ENCODE data around the gene OSBP2.
"Not testable (repeated sequence)": the region's sequence is repeated elsewhere in the genome, so short reads cannot be mapped to it uniquely, and the experiment has no call there.

OSBP2 gene, protein sequence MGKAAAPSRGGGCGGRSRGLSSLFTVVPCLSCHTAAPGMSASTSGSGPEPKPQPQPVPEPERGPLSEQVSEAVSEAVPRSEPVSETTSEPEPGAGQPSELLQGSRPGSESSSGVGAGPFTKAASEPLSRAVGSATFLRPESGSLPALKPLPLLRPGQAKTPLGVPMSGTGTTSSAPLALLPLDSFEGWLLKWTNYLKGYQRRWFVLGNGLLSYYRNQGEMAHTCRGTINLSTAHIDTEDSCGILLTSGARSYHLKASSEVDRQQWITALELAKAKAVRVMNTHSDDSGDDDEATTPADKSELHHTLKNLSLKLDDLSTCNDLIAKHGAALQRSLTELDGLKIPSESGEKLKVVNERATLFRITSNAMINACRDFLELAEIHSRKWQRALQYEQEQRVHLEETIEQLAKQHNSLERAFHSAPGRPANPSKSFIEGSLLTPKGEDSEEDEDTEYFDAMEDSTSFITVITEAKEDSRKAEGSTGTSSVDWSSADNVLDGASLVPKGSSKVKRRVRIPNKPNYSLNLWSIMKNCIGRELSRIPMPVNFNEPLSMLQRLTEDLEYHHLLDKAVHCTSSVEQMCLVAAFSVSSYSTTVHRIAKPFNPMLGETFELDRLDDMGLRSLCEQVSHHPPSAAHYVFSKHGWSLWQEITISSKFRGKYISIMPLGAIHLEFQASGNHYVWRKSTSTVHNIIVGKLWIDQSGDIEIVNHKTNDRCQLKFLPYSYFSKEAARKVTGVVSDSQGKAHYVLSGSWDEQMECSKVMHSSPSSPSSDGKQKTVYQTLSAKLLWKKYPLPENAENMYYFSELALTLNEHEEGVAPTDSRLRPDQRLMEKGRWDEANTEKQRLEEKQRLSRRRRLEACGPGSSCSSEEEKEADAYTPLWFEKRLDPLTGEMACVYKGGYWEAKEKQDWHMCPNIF

GRCh38 chr22:30694640-30695350 is at the start of gene OSBP2:
Gene OSBP2 (plus strand): TSS chr22:30694874. CDS start chr22:30694910, 36 bp downstream.
- peak in 1 of 2 donors; percentile 42 for DNase-seq

- DNase-seq = no peak
These were observed 48.0 kb upstream of the OSBP2 start for GRCh38 chr22:30646518-30647160.

- no peak for DNase-seq
These were observed 47.1 kb upstream of the OSBP2 start for GRCh38 chr22:30647536-30647935.

DNA sequence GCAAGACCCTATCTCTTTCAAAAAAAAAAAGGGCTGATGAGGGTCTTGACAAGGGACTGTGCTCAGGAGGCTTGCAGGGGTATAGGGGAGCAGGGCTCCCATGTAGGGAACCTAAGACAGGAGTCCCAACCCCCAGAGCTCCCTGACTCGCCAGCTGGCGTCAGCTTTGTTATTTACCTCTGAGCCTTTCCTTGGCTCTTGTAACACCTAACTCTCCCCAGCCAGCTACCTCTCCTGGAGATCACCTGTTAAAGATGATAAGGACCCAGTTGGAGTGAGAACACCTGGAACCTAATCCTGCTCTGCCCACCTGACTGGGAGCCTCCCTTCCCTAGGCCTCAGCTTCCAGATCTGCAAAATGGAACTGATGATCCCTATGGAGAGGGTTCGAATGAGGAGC is 45.8 kb upstream of the OSBP2 start:
- no peak for DNase-seq

DNA sequence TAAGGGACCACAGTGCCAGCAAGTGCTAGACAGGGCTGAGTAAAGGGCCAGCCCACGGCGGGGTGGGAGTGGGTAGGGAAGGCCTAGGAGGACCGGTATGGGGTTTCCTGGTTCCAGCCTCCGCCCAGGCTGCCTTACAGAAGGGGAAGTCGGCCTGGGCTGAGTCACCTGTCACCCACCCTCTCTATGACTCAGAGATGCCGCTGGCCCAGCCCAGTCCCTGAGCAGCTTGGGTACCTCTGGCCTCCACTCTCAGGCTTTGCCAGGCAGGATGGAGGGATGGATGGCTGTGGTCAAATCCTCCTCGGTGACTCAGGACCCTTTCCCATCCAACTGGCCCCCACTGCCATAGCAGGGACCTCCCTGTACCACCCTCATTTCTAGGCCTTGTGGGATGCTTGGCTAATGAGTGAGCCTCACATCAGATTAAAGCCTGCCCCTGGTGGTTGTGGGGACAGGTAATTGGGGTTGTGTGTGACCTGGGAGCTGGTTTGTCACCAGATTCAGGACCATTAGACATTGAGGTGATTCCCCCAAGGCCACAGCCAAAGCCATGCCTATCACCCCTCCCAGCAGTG is 45.2 kb upstream of the OSBP2 start:
- no peak for DNase-seq

- DNase-seq = peak; percentile 55 to 67
These were observed 44.1 kb upstream of the OSBP2 start for GRCh38 chr22:30650508-30651116.

DNA sequence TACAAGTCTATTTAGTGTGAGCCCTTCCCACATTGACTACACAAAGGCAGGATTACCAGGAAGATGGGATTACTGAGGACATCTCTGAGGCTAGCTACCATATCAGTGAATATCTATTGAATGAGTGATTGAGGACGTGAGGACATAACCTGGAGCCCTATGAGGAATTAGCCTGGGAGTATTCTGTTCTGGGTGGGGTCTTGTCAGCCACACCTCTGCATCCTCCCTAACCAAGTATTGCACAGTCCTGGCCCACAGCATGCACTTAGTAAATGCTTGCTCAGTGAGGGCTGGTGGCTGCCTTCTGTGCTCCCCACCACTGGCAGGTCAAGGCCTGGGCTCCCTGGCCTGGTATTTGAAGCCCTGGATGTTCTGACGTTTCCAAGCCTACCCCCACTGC is 41.8 kb upstream of the OSBP2 start:
- no peak for DNase-seq

DNA sequence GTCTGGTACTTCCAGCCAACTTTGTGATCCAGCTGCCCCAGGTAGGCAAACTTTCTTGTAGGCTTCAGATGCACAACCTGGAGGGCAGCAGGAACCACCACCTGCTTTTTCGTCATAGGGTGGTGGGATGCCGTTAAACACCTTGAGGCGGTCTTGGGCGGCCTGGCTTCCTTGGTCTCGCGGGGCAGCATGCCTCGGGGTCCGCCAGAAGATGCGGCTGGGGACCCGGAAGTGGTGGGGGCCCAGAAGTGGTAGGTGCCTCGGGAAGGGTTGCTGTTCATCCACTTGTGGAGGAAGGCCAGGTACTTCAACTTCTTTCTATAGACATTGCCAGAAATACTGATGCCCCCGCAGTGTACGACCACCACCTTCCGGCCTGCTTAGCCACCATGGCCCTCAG is 40.3 kb upstream of the OSBP2 start:
- no peak for DNase-seq

DNA sequence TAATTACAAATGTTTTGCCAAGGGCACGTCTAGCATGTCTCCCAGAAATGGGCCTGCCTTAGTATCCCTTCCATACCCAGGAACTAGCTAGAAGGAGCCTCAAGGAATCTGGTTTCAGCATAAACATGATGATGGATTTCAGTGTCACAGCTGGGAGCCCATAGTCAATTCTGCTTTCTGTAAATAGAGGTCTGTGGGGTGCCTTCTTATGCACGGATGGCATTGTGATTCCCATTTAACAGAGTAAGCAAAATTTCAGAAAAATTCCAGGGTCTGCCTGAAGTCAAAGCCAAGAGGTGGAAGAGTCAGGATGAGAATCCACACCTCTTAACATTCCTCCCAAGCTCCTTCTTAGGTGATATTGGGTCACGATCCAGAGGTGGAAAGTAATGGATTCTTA is 39.1 kb upstream of the OSBP2 start:
- DNase-seq = no peak

- DNase-seq = no peak
These were observed 32.6 kb upstream of the OSBP2 start for GRCh38 chr22:30662040-30662439.

DNA sequence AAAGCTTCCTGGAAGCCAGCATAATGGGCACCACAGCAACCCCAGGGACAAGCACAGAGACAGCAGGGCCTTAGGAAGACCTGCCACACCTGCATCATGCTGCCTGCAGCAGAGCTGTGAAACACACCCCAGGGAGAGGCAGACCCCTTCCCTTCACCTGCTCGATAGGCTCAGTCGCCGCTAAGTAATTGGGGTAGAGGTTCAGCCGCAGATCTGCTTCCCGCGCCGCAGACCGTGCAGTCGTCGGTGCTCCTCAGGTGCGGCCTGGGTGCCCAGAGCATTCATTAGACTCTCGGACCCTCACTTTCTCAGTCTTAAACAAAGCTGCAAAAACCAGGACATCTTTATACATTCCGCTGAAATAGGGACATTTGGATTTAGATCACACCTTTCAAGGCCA is 29.9 kb upstream of the OSBP2 start:
- no peak for DNase-seq

DNA sequence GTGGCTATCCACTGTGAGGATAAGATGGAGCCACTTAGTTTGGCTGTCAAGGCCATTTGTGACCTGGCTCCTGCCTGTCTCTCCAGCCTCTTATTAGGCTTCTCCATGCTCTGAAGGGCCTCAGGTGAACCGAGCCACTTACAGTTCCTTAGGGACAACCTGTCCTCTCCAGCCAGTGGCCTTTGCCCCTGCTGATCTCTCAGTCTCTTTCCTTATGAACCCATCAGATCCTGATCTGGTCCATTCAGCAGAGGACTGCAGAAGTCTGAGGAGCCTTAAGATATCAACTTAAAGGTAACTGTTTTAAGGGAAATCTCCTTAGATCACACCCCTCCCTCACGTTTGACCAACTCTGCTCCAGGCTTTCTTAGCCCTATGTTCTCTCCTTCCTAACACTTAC is 29.4 kb upstream of the OSBP2 start:
- no peak for DNase-seq

- DNase-seq = no peak
These were observed 28.9 kb upstream of the OSBP2 start for GRCh38 chr22:30665786-30666185.

DNA sequence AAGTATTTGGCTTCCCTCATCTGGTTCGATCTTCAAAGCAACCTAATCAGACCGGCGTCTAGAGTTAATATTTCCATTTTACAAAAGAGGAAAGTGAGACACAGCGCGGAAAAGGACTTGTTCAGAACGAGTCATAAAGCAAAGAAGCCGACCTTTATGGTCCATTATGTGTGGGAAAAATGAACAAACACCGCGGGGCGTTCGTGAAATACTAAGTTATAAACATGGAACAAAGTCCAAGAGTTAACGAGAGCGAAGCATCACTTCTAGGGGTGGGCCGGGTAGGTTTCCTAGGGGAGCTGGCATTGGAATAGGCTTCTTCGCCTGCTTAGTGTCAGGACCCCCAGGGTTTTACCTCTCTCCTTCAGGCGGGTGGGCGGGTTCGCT is 27.6 kb upstream of the OSBP2 start:
- DNase-seq = no peak

GRCh38 chr22:30667494-30668385 is 26.9 kb upstream of the OSBP2 start, which contains the start of gene DUSP18:
Gene DUSP18 (minus strand): TSS chr22:30667875. CDS start chr22:30664003, 3,872 bp downstream.
- peak; percentile 78 to 89 for DNase-seq

DNA sequence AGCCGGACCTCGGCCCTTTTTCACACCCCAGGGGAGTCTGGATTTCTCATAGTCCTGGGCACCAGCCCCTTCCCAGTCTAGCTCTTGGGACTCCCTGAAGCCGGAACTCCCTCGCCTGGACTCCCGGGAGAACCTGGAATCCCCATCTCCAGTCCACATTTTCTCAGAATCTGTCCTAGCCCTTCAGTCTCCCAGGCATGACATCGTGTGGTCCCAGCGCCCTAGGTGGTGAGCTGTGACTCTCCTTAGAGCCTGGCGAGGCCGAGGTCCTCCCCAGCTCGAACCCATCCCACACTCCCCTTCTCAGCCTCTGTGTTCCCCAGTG is 26.3 kb upstream of the OSBP2 start:
- DNase-seq = no peak

DNA sequence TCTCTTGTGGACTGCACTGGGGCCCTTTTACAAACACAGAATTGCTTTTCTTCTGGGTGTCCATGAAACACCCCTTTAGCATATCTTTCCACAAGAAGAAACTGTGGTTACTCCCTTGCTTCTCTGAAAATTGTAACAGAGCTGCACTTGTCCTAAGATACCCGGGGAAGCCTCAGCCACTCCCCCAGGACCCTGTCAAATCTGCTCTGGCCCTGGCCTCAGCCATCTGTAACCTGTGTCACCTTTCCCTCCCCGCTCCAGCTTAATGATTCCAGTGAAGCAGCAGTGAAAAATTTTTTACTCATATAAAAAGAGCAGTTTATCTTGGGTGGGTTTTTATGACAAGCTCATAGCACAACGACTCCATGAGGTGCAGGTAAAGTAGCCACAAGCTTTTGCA is 23.6 kb upstream of the OSBP2 start:
- DNase-seq = no peak

GRCh38 chr22:30673136-30673535 is 21.5 kb upstream of the OSBP2 start:
- DNase-seq = no peak

- DNase-seq = no peak
These were observed 20.2 kb upstream of the OSBP2 start for GRCh38 chr22:30674482-30674881.

DNA sequence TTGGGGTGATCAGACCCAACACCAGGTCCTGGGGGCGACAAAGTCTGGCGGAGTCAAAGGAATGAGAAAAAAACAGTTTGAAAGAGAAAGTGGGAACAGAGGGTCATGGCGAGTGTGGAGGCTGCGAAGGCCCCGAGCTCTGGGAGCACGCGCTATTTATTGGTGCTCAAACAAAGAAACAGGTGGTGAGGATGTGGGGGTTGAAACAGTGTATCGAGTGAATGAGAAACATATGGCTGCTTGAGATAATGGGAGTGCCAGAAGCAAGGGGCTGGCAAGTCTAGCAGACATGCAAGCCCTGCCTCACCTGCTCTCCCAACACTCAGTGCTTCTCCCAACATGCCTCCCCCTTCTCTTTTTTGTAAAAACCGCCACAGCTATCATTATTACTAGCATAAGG is 19.2 kb upstream of the OSBP2 start:
- DNase-seq = no peak

DNA sequence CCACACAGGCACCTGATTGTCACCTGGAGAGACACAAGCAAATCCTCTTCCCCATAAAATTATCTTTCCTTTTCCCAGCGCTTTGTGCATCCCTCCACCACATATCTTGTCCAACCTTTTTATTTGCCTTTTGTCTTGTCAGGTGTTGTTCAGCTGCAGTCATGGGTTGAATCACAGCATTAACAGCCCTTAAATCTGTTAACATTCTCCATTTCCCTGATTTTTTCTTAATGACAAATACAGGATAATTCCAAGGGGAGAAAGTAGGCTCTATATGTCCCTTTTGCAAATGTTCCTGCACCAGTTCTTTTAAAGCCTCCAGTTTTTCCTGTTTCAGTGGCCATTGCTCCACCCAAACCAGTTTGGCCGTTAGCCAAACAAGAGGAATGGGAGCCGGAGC is 18.1 kb upstream of the OSBP2 start:
- not testable (repeated sequence) for DNase-seq

Data from hippocampal formation (tissue), 2 donors.